GM23338 (cell line): ENCODE data around the gene OXGR1. TPM values are rescaled to one million over a fixed set of nuclear protein-coding genes. Genes with fewer than 3 reads are reported as not detected.

Experiments
- ATAC-seq: fragments of 200-7000 bp; cut with Tn5 transposase; 3 replicates; pipeline ENCODE4 v1.9.1; 2020
- DNase-seq: peaks from one replicate; pipeline ENCODE4 v3.0.0-alpha.2; 2015; ENCODE audit warnings: low spot score
- H2AFZ ChIP-seq: fragments of 200-600 bp; sonication (generic); 2 replicates; pipeline ENCODE4 v1.8.0; 2016; ENCODE audit warnings: antibody characterized with exemption, mild to moderate bottlenecking, moderate library complexity
- H3F3A ChIP-seq: fragments of 200-600 bp; sonication (generic); replicated peaks from 2 replicates; pipeline ENCODE4 v1.8.0; 2017; ENCODE audit warnings: antibody characterized with exemption, mixed run types, low read depth
- H3K27ac ChIP-seq: fragments of 200-600 bp; sonication (generic); 2 replicates; pipeline ENCODE4 v1.6.1; 2016; ENCODE audit warnings: low read depth
- H3K27me3 ChIP-seq: fragments of 200-600 bp; sonication (generic); 2 replicates; pipeline ENCODE4 v1.8.0; 2016; ENCODE audit warnings: mild to moderate bottlenecking, mixed run types, moderate library complexity; ENCODE audit not compliant: insufficient read depth
- H3K36me3 ChIP-seq: fragments of 200-600 bp; sonication (generic); 2 replicates; pipeline ENCODE4 v1.8.0; 2016; ENCODE audit warnings: mild to moderate bottlenecking; ENCODE audit not compliant: insufficient read depth
- H3K4me1 ChIP-seq: fragments of 200-600 bp; sonication (generic); 2 replicates; pipeline ENCODE4 v1.8.0; 2016; ENCODE audit warnings: mild to moderate bottlenecking, moderate library complexity; ENCODE audit not compliant: insufficient read depth
- H3K4me2 ChIP-seq: fragments of 200-600 bp; sonication (generic); 2 replicates; pipeline ENCODE4 v1.7.1; 2017; ENCODE audit warnings: mixed run types
- H3K4me3 ChIP-seq: fragments of 200-600 bp; sonication (generic); 2 replicates; pipeline ENCODE4 v1.6.1; 2016; ENCODE audit warnings: mixed run types
- H3K79me2 ChIP-seq: fragments of 200-600 bp; sonication (generic); replicated peaks from 2 replicates; pipeline ENCODE4 v1.8.0; 2017; ENCODE audit warnings: mild to moderate bottlenecking; ENCODE audit not compliant: insufficient read depth
- H3K9me2 ChIP-seq: fragments of 200-600 bp; sonication (generic); 2 replicates; pipeline ENCODE4 v1.8.0; 2017; ENCODE audit not compliant: insufficient read depth
- H4K20me1 ChIP-seq: fragments of 200-600 bp; sonication (generic); replicated peaks from 2 replicates; pipeline ENCODE4 v1.8.0; 2017; ENCODE audit warnings: mild to moderate bottlenecking; ENCODE audit not compliant: insufficient read depth
- H3K27ac Mint-ChIP-seq: 2 replicates; pipeline ENCODE4 v1.8.0; 2020; ENCODE audit warnings: inconsistent platforms, mild to moderate bottlenecking, moderate library complexity, mixed read lengths
- H3K27me3 Mint-ChIP-seq: 3 replicates; pipeline ENCODE4 v1.8.0; 2022; ENCODE audit warnings: low read depth, mild to moderate bottlenecking, moderate library complexity, mixed read lengths, inconsistent platforms; ENCODE audit not compliant: insufficient read depth, poor library complexity
- H3K36me3 Mint-ChIP-seq: 3 replicates; pipeline ENCODE4 v1.8.0; 2021; ENCODE audit warnings: low read depth, mild to moderate bottlenecking, inconsistent platforms, moderate library complexity, mixed read lengths
- H3K4me1 Mint-ChIP-seq: 3 replicates; pipeline ENCODE4 v1.8.0; 2020; ENCODE audit warnings: mild to moderate bottlenecking, inconsistent platforms, mixed read lengths
- H3K4me3 Mint-ChIP-seq: 3 replicates; pipeline ENCODE4 v1.8.0; 2021; ENCODE audit warnings: moderate library complexity, mild to moderate bottlenecking, inconsistent platforms, mixed read lengths
- H3K9me3 Mint-ChIP-seq: 3 replicates; pipeline ENCODE4 v1.8.0; 2020; ENCODE audit warnings: moderate library complexity, mild to moderate bottlenecking, inconsistent platforms, mixed read lengths
- CREB1 ChIP-seq: fragments of 250-450 bp; sonication (Bioruptor Pico); IDR thresholded peaks from 2 replicates; pipeline ENCODE4 v1.5.0; 2020; ENCODE audit warnings: low read depth, mild to moderate bottlenecking, moderate library complexity
- CTCF ChIP-seq, 2 experiments: fragments of 200-600 bp in 1 of 2; sonication (generic) in 1 of 2; conservative IDR thresholded peaks; 2 replicates each; pipeline versions ENCODE4 v1.5.1 to v1.6.1; 2016 to 2017; ENCODE audit warnings: antibody characterized with exemption in 2 of 2, low read depth in 2 of 2, mild to moderate bottlenecking in 2 of 2, moderate library complexity in 1 of 2
- JUNB ChIP-seq: IDR thresholded peaks from one replicate; pipeline ENCODE4 v1.6.1; 2016; ENCODE audit warnings: antibody characterized with exemption; ENCODE audit not compliant: unreplicated experiment
- POLR2AphosphoS5 ChIP-seq: IDR thresholded peaks from 2 replicates; pipeline ENCODE4 v1.6.1; 2016; ENCODE audit warnings: antibody characterized with exemption, low read depth
- REST ChIP-seq: IDR thresholded peaks from one replicate; pipeline ENCODE4 v1.6.1; 2018; ENCODE audit warnings: antibody characterized with exemption; ENCODE audit not compliant: unreplicated experiment
- STAT1 ChIP-seq: IDR thresholded peaks from one replicate; pipeline ENCODE4 v1.6.1; 2016; ENCODE audit warnings: antibody characterized with exemption; ENCODE audit not compliant: unreplicated experiment
- ZNF462 ChIP-seq: fragments of 250-450 bp; sonication (Bioruptor Pico); IDR thresholded peaks from 2 replicates; pipeline ENCODE4 v1.5.0; 2020; ENCODE audit warnings: mild to moderate bottlenecking, moderate library complexity
- long read RNA-seq: library from polyadenylated mRNA; unstranded; transcript quantifications from one replicate; pipeline ENCODE4 v2.0.0, GENCODE V29; 2020; ENCODE audit not compliant: unreplicated experiment
- polyA plus RNA-seq: library from polyadenylated mRNA; unstranded; fragments of >200 nt; fragmentation: Nextera tagmentation; extraction: Ambion mirVana; gene quantifications from 2 replicates; pipeline ENCODE4 v1.2.1, GENCODE V29; 2016
- total RNA-seq: library from RNA; depleted of rRNA; stranded (reverse); fragments of >200 nt; shearing (Covaris generic); gene quantifications from 2 replicates; pipeline ENCODE4 v1.2.3, GENCODE V29; 2014; rRNA removed

OXGR1 gene
- 0.80 and 0.93 TPM in 2 replicates for total RNA-seq
- 0.16 and 0.29 TPM in 2 replicates for polyA plus RNA-seq
- long read RNA-seq, partial matches to known transcripts, result 0 of 1 reads
- long read RNA-seq, other reads (novel, unspliced or antisense), result 1 of 1 reads

- H3K4me1 ChIP-seq, result peaks cover 9% of the 10 kb centered on the region
- no peaks in the 10 kb centered on the region for H3K36me3 ChIP-seq
- TF ChIP-seq POLR2AphosphoS5, result peak; percentile 40
- no peak for TF ChIP-seq ZNF462
- TF ChIP-seq JUNB, result no peak
- TF ChIP-seq STAT1, result no peak
- no peak for TF ChIP-seq REST
- peak; percentile 34 to 69; a peak in 3 of 4 replicates for TF ChIP-seq CTCF (conservative IDR thresholded peaks at IDR 0.05; ENCODE audit: low read depth in 2 of 2)
- TF ChIP-seq CREB1 (CRISPR knock-in tag), result no peak
- Mint-ChIP-seq H3K9me3 (no peaks in the 10 kb centered on the region; the same call in 2 of the 3 replicates), H3K36me3 (no peaks in the 10 kb centered on the region), H3K4me1 (peaks cover 15% of the 10 kb centered on the region), H3K27ac (no peak within 1 kb of the TSS), H3K4me3 (peak within 1 kb of the TSS; percentile 81), H3K27me3 (peaks cover 43% of the 10 kb centered on the region)
- no peaks in the 10 kb centered on the region; the same call in 1 of the 2 replicates for H4K20me1 ChIP-seq
- peak; percentile 46 for DNase-seq
- H3K4me3 ChIP-seq, result peak within 1 kb of the TSS; percentile 50
- H3K4me2 ChIP-seq, result peak within 1 kb of the TSS; percentile 90
- peak; percentile 88 for ATAC-seq
- no peaks in the 10 kb centered on the region for H3K79me2 ChIP-seq
- no peak within 1 kb of the TSS for H3K27ac ChIP-seq
- H3F3A ChIP-seq, result no peaks in the 10 kb centered on the region
- H3K9me2 ChIP-seq, result no peaks in the 10 kb centered on the region
- peaks cover 72% of the 10 kb centered on the region for H3K27me3 ChIP-seq
- peak within 1 kb of the TSS; percentile 84 for H2AFZ ChIP-seq
Observed at GRCh38 chr13:96994017-96994857, at the start of gene OXGR1. Gene OXGR1, minus strand, starts transcription at chr13:96994476. Its CDS starts 6,717 bp downstream, at chr13:96987759.
